IPS-18c (cell line): ENCODE measurements around the gene SLC4A1.

ENCODE experiments used
- H3K4me3 ChIP-seq: 2 replicates; pipeline ENCODE4 v1.7.0; 2013; ENCODE audit warnings: low read depth, mild to moderate bottlenecking, low read length, moderate library complexity; ENCODE audit not compliant: insufficient read depth
- H3K9me3 ChIP-seq: one replicate; pipeline ENCODE4 v1.6.1; 2013; ENCODE audit warnings: mild to moderate bottlenecking, low read length, moderate library complexity; ENCODE audit not compliant: control insufficient read depth, insufficient read depth

The SLC4A1 gene

DNA sequence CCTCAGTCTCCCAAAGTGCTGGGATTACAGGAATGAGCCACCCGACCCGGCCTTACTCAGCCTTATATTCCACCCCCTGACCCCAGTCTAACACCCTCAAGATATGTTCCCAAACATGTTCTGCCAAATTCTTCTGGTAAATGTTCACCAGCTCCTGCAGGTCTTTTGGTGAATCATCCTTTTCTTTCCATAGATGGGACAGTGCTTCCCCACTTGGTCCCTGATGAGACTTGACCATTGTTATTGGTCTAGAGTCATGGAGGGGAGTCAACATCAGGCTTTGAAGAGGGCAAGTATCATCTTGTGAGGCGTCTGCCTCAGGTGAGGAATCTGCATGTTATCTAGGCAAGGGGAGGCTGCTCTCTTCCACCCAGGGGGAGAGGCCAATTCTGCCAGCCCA, 30.0 kb upstream of the SLC4A1 start:
- H3K4me3 ChIP-seq: no peak overlapping the region
- peaks cover 2% of the 10 kb centered on the region for H3K9me3 ChIP-seq

DNA sequence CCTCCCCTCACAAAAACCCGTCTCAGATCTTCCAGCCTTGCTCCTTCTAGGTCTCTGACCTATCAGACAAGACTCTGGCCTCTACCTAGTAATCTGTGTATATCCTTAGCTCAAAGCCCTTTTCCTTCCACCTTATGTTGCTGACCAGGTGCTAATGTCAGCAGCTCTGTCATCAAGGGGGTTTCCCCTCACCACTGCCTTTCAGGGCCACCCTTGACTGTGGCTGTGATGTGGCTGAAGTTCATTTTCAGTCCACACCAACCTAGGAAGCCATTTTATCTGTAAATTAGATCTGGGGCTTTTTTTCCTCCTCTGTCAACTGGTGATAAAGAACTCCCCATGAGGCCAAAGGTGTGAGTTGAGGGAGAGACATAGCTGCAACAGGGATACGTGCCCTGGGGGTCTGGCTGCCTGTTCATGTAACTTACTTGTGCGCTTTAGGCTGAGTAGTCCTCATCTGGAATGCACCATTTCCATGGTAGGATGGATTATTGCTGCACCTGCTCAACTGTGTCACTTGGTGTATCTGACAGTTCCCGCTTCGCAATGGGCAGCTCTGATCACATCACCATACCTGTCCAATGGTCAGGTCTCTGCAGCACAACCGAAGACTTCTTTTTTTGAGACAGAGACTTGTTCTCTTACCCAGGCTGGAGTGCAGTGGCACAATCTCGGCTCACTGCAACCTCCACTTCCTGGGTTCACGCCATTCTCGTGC, 25.7 kb upstream of the SLC4A1 start:
- Histone ChIP-seq H3K4me3 (no peak overlapping the region), H3K9me3 (peaks cover 2% of the 10 kb centered on the region)

DNA sequence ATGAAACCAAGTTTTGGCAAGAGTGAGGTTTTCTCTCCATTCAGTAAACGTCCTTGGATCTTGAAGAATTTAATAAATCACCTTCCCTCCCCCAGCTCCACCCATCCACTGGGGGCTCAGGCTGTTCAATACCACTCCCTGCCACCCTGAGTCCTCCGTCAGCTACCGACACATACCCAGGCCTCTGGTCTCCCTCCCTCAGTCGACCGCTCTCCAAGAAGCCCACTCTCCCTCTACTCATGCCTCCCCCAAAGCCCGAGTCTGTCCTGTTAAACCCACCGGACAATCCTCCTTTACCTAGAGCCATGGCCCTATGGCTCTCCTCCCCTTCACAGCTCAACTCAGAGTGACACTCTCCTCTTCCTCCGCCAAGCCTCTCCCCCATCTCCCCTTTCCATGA, 19.7 kb upstream of the SLC4A1 start:
- Histone ChIP-seq H3K4me3 (no peak overlapping the region), H3K9me3 (no peaks in the 10 kb centered on the region)

DNA sequence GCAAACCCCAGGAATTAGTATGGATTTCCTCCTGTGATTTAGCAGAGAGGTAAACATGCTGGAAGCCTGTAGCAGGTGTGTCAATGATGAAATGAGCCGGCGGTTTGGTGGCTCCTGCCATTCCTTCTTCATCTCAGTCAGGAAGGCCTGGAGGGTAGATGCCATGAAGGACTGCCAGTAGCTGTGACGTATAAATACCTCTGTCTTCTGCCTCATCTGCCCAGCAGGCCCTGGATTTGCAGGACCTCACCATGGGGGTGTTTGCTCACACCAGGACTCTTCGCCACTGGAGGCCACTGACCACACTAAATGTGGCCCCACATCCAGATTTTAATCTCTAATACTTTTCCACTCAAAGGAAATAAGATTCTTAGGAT, 16.1 kb upstream of the SLC4A1 start:
- H3K4me3 ChIP-seq: no peak overlapping the region
- no peaks in the 10 kb centered on the region for H3K9me3 ChIP-seq

DNA sequence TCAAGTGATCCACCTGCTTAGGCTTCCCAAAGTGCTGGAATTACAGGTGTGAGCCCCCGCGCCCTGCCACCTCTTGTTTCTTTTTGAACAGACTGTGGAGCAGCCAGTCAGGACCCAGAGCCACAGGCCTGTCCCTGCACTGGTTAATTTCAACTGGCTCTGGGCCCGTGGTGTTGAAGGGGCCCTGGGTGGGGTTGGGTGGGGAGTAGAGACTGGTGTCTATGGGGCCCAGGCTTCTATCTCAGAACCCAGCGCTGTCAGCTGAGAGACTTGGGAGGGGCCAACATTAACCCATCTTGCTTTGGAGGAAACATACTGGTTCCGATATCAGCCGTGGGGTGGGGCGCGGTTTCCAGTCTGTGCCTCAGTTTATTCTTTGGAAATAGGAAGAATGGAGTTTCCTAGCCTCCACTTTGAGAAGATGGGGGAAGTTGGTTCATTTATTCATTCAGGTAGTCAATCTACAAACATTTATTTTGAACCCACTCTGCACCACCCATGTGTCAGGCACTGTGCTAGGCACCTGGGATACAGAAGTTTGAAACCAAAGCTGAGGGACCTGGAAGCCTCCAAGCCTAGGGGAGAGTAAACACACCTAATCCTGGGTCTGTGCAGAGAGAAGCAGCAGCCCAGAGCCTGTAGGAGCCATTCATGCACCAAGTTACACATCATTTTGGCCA, 15.5 kb upstream of the SLC4A1 start:
- Histone ChIP-seq H3K9me3 (no peaks in the 10 kb centered on the region), H3K4me3 (no peak overlapping the region)

DNA sequence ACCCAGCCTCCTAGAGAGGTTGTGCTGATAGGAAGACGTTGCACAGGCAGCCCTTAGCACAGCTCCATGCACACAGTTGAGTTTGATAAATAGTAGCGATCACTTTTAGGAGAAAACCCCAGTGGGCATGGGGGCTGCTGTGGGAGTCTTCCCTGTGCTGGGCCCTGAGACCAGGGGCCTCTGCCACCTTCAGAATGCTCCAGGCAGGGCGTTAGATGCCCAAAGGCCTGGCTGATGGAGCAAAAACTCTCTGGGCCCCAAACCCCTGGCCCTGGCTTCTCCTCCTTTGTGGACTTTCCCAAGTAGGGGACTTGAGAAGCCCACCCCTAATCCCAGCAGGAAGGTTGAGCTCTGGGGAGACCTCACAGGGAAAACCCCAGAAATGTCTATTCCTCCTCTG, 14.3 kb upstream of the SLC4A1 start:
- Histone ChIP-seq H3K4me3 (no peak overlapping the region), H3K9me3 (no peaks in the 10 kb centered on the region)

GRCh38 chr17:44281570-44281969, 13.6 kb upstream of the SLC4A1 start:
- no peak overlapping the region for H3K4me3 ChIP-seq
- no peaks in the 10 kb centered on the region for H3K9me3 ChIP-seq

GRCh38 chr17:44280392-44280937, 12.5 kb upstream of the SLC4A1 start:
- no peak overlapping the region for H3K4me3 ChIP-seq
- H3K9me3 ChIP-seq: no peaks in the 10 kb centered on the region

GRCh38 chr17:44279666-44280391, 11.9 kb upstream of the SLC4A1 start:
- H3K4me3 ChIP-seq: no peak overlapping the region
- H3K9me3 ChIP-seq: no peaks in the 10 kb centered on the region

GRCh38 chr17:44279346-44279665, 11.4 kb upstream of the SLC4A1 start:
- Histone ChIP-seq H3K9me3 (no peaks in the 10 kb centered on the region), H3K4me3 (no peak overlapping the region)

GRCh38 chr17:44277976-44278375, 10.0 kb upstream of the SLC4A1 start:
- Histone ChIP-seq H3K9me3 (no peaks in the 10 kb centered on the region), H3K4me3 (no peak overlapping the region)

- Histone ChIP-seq H3K4me3 (no peak overlapping the region), H3K9me3 (no peaks in the 10 kb centered on the region)
Observed at GRCh38 chr17:44273607-44274006, 5.7 kb upstream of the SLC4A1 start.

- H3K9me3 ChIP-seq: no peaks in the 10 kb centered on the region
- no peak overlapping the region for H3K4me3 ChIP-seq
Observed at GRCh38 chr17:44272954-44273353, 5.0 kb upstream of the SLC4A1 start.

- Histone ChIP-seq H3K4me3 (no peak overlapping the region), H3K9me3 (no peaks in the 10 kb centered on the region)
Observed at GRCh38 chr17:44272321-44272951, 4.5 kb upstream of the SLC4A1 start.

DNA sequence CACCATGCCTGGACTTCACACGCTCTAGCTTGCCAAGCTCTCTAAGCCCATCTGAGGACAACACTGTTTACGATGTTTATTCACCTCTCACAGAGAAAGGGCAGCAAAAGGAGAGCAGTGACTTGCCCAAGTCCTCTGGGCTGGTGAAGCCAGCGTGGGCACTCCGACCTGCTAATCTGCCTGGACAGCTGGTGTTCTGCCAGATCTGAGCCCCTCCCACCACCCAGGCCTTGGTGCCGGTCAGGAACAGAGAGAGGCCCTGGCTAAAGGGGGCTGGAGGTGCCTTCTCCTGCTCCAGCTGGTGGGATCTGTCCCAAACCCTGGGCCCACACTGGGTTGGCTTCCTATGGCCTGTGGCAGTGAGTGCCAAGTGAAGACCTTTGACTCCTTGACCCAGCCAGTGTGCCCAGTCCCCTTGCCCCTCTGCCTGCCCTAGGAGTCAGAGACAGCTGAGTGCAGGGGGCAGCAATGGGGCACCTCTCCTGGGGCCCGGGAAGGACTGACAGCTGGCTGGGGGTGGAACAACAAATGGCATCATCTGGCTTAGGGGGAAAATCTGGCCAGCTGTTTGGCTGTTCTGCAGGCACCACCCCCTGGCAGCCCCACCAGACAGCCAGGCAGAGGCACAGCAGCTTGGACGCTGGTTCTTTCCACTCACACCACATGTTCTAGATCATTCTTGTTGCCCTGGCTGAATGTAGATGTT, 1.8 kb upstream of the SLC4A1 start:
- Histone ChIP-seq H3K9me3 (no peaks in the 10 kb centered on the region), H3K4me3 (no peak overlapping the region)

GRCh38 chr17:44268709-44269534, 987 bp upstream of the SLC4A1 start:
- H3K4me3 ChIP-seq: no peak overlapping the region
- no peaks in the 10 kb centered on the region for H3K9me3 ChIP-seq

GRCh38 chr17:44267165-44267455, 825 bp downstream of the SLC4A1 start:
- H3K9me3 ChIP-seq: no peaks in the 10 kb centered on the region
- no peak overlapping the region for H3K4me3 ChIP-seq
